Pancreas (tissue), 10 donors: Measurements from ENCODE around the gene UVRAG. TPM values are rescaled to one million over a fixed set of nuclear protein-coding genes. Genes with fewer than 3 reads are reported as not detected.

Experiments used
- ATAC-seq, 4 donors: fragments of 200-7000 bp; cut with Tn5 transposase; one replicate each; pipeline versions ENCODE4 v1.8.0 to v1.9.1; 2020; ENCODE audit warnings: mild to moderate bottlenecking in 4 of 4, moderate library complexity in 4 of 4
- DNase-seq, 6 donors: peaks; one replicate each; pipeline ENCODE4 v3.0.0-alpha.2; 2020
- FAIRE-seq: peaks from 2 replicates; lab custom pipeline; 2012; peaks lifted over from hg19 to GRCh38; lab: Jason Lieb, UNC
- H3K27ac ChIP-seq, 4 donors: fragments of 200-600 bp; sonication (generic); 1 replicate in 3 of 4; 2 replicates in 1 of 4; pipeline versions ENCODE4 v1.5.0 to v1.8.0; 2020
- H3K27me3 ChIP-seq, 4 donors: fragments of 200-600 bp; one replicate each; pipeline ENCODE4 v1.8.0; 2021
- H3K36me3 ChIP-seq, 3 donors: fragments of 200-600 bp; sonication (generic) in 1 of 3; one replicate each; pipeline versions ENCODE4 v1.5.0 to v1.8.0; 2020 to 2021
- H3K4me1 ChIP-seq, 3 donors: fragments of 200-600 bp; one replicate each; pipeline ENCODE4 v1.8.0; 2021
- H3K4me3 ChIP-seq, 4 donors: fragments of 200-600 bp; sonication (generic) in 2 of 4; one replicate each; pipeline versions ENCODE4 v1.5.0 to v1.8.0; 2020 to 2021
- H3K9me3 ChIP-seq, 4 donors: fragments of 200-600 bp; one replicate each; pipeline ENCODE4 v1.8.0; 2021
- WGBS, 2 donors: extraction: QIAGEN DNeasy Blood & Tissue Kit; methylation state at CpG; one replicate each; pipeline ENCODE4 v1.1.7; 2013; 5-methylcytosine and 5-hydroxymethylcytosine counted together
- intact Hi-C, 3 donors: fragments of 100-400 bp; cut with DNase I; formaldehyde crosslinking; loops; one replicate each; pipeline versions ENCODE4 v1.11.1 to v1.14.2; 2022
- polyA plus RNA-seq, 2 donors: library from polyadenylated mRNA; stranded (reverse); fragments of 200-250 nt; gene quantifications; one replicate each; pipeline ENCODE4 v1.2.3, GENCODE V29; 2013
- total RNA-seq, 6 donors: library from RNA; stranded (reverse); fragmentation: NEBNext Ultra II Directional in 4 of 6; extraction: Animal tissue kit (Norgen Biotek cat#: 25700) in 4 of 6; gene quantifications; one replicate each; pipeline versions ENCODE4 v1.2.1 to v1.2.4, GENCODE V29; 2021 to 2023
- TF ChIP-seq, protein P1 (sequence below), 4 donors: fragments of 200-600 bp; sonication (generic) in 3 of 4; IDR thresholded peaks; one replicate each; pipeline versions ENCODE4 v1.5.0 to v1.8.0; 2021; ENCODE audit warnings: antibody characterized with exemption in 4 of 4
- donor health status: healthy with polysubstance abuse.
- donor health status: DM: no; HTN: no; CAD: no; lungs with moderate emphysema.
- donor health status: DM: no; HTN: no; CAD: no.
- donor health status: control.
- donor health status: control.
- donor health status: Bipolar disorder and iron deficiency.
- donor health status: DM: yes; HTN: yes; CAD: no.
- donor health status: DM: no; HTN: no; CAD: no.
- donor health status: DM: no; HTN: no; CAD: no.
- donor health status: DM: yes; HTN: yes; CAD: no.

The UVRAG gene
- total and polyA plus RNA-seq, 8 donors = 3.3 to 17.2 (median 7.6) TPM

- Histone ChIP-seq H3K36me3 (no peaks in the 10 kb centered on the region), H3K27ac (no peak overlapping the region), H3K9me3 (no peaks in the 10 kb centered on the region), H3K4me1 (no peaks in the 10 kb centered on the region), H3K4me3 (no peak overlapping the region), H3K27me3 (no peaks in the 10 kb centered on the region)
- DNase-seq (peak in 1 of 6 donors; percentile 46), ATAC-seq (no peak), FAIRE-seq (no peak)
- intact Hi-C loops = no loop called here
- TF ChIP-seq, protein P1, sequence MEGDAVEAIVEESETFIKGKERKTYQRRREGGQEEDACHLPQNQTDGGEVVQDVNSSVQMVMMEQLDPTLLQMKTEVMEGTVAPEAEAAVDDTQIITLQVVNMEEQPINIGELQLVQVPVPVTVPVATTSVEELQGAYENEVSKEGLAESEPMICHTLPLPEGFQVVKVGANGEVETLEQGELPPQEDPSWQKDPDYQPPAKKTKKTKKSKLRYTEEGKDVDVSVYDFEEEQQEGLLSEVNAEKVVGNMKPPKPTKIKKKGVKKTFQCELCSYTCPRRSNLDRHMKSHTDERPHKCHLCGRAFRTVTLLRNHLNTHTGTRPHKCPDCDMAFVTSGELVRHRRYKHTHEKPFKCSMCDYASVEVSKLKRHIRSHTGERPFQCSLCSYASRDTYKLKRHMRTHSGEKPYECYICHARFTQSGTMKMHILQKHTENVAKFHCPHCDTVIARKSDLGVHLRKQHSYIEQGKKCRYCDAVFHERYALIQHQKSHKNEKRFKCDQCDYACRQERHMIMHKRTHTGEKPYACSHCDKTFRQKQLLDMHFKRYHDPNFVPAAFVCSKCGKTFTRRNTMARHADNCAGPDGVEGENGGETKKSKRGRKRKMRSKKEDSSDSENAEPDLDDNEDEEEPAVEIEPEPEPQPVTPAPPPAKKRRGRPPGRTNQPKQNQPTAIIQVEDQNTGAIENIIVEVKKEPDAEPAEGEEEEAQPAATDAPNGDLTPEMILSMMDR (IDR thresholded peaks at IDR 0.05) = no peak
- WGBS, 2 donors = 85 to 89% methylated on average over 15 of the region's 15 CpGs
Measured at GRCh38 chr11:76162336-76163288, 347.6 kb downstream of the UVRAG start.

DNA sequence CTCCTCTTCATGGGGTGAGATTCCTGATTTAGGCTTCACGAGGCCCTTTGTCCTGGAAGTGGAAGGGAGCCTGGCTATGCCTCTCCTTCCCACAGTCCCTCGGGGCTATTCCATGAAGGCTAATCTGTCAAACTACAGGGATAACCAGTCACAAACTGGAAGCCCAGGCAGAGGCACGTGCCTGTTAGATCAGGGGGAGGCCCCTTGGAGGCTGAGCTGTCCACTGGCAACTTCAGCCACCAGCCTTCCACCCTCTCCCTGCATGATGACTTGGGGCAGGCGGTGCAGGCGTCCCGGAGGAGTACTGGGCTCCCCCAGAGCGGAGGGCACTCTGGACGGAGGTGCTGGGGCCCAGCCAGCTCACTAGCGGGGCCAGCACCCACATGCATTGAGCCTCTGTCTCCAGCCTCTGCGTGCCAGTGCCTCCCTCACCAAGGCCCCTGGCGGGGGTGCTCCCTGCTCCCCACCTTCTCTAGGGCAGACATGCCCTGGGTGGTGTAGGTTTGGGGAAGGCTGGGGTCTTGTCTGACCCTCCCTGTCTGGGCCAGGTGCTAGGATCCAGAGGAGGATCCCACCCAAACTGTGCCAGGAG lies 348.4 kb downstream of the UVRAG start:
- Histone ChIP-seq H3K4me1 (no peaks in the 10 kb centered on the region), H3K27ac (no peak overlapping the region), H3K4me3 (no peak overlapping the region), H3K27me3 (no peaks in the 10 kb centered on the region), H3K36me3 (no peaks in the 10 kb centered on the region), H3K9me3 (no peaks in the 10 kb centered on the region)
- peak in 2 of 6 donors; percentile 21 to 63 for DNase-seq
- no peak for ATAC-seq
- 90 to 92% methylated on average over 11 of the region's 11 CpGs for WGBS, 2 donors
- FAIRE-seq = no peak
- TF ChIP-seq, protein P1 (IDR thresholded peaks at IDR 0.05) = no peak
- intact Hi-C loops = no loop called here

GRCh38 chr11:76164081-76164480 lies 349.1 kb downstream of the UVRAG start:
- DNase-seq (no peak), FAIRE-seq (no peak), ATAC-seq (no peak)
- TF ChIP-seq, protein P1 (IDR thresholded peaks at IDR 0.05) = no peak
- Histone ChIP-seq H3K4me3 (no peak overlapping the region), H3K9me3 (no peaks in the 10 kb centered on the region), H3K27me3 (no peaks in the 10 kb centered on the region), H3K4me1 (no peaks in the 10 kb centered on the region), H3K27ac (no peak overlapping the region), H3K36me3 (no peaks in the 10 kb centered on the region)
- 70 to 77% methylated on average over 11 to 13 of the region's 13 CpGs for WGBS, 2 donors
- intact Hi-C loops = no loop called here

GRCh38 chr11:76164861-76165751 lies 350.1 kb downstream of the UVRAG start:
- Histone ChIP-seq H3K4me1 (no peaks in the 10 kb centered on the region), H3K4me3 (no peak overlapping the region), H3K9me3 (no peaks in the 10 kb centered on the region), H3K36me3 (no peaks in the 10 kb centered on the region), H3K27ac (no peak overlapping the region), H3K27me3 (no peaks in the 10 kb centered on the region)
- ATAC-seq (no peak), DNase-seq (no peak), FAIRE-seq (no peak)
- 81 to 86% methylated on average over 50 of the region's 50 CpGs for WGBS, 2 donors
- TF ChIP-seq, protein P1 (IDR thresholded peaks at IDR 0.05) = no peak
- intact Hi-C loops = no loop called here
